KMS-11 (cell line): ENCODE data around the gene SCAI.
"Not testable (repeated sequence)": the region's sequence is repeated elsewhere in the genome, so short reads cannot be mapped to it uniquely, and the experiment has no call there.

Experiments
- H2AFZ ChIP-seq: fragments of 200-600 bp; sonication (generic); 2 replicates; pipeline ENCODE4 v1.6.1; 2016; ENCODE audit warnings: antibody characterized with exemption, mixed run types, low read depth
- H3K27ac ChIP-seq: fragments of 200-600 bp; sonication (generic); 2 replicates; pipeline ENCODE4 v1.6.1; 2016; ENCODE audit warnings: mild to moderate bottlenecking, mixed run types
- H3K27me3 ChIP-seq: fragments of 200-600 bp; sonication (generic); 2 replicates; pipeline ENCODE4 v1.6.1; 2017; ENCODE audit warnings: mild to moderate bottlenecking, low read depth, mixed run types, moderate library complexity; ENCODE audit not compliant: insufficient read depth
- H3K36me3 ChIP-seq: fragments of 200-600 bp; sonication (generic); 2 replicates; pipeline ENCODE4 v1.6.1; 2017; ENCODE audit warnings: mild to moderate bottlenecking, mixed run types; ENCODE audit not compliant: insufficient read depth
- H3K4me1 ChIP-seq: fragments of 200-600 bp; sonication (generic); 2 replicates; pipeline ENCODE4 v1.6.1; 2016; ENCODE audit warnings: mild to moderate bottlenecking, low read depth, mixed run types; ENCODE audit not compliant: poor library complexity, severe bottlenecking
- H3K4me2 ChIP-seq: fragments of 200-600 bp; sonication (generic); 2 replicates; pipeline ENCODE4 v1.7.0; 2016; ENCODE audit warnings: mild to moderate bottlenecking, mixed run types
- H3K4me3 ChIP-seq: fragments of 200-600 bp; sonication (generic); IDR thresholded peaks from 2 replicates; pipeline ENCODE4 v1.6.1; 2017; ENCODE audit warnings: low read depth, low read length, mixed read lengths; ENCODE audit not compliant: insufficient read depth
- H3K79me2 ChIP-seq: fragments of 200-600 bp; sonication (generic); 2 replicates; pipeline ENCODE4 v1.6.1; 2016; ENCODE audit warnings: low read depth, mixed run types; ENCODE audit not compliant: insufficient read depth
- H3K9ac ChIP-seq: fragments of 200-600 bp; sonication (generic); 2 replicates; pipeline ENCODE4 v1.6.1; 2016; ENCODE audit warnings: mild to moderate bottlenecking, mixed run types
- H4K20me1 ChIP-seq: fragments of 200-600 bp; sonication (generic); 2 replicates; pipeline ENCODE4 v1.6.1; 2016; ENCODE audit warnings: mild to moderate bottlenecking, mixed run types; ENCODE audit not compliant: insufficient read depth
- TF ChIP-seq, protein P1 (sequence below): fragments of 200-600 bp; sonication (generic); conservative IDR thresholded peaks from 2 replicates; pipeline ENCODE4 v1.6.1; 2017; ENCODE audit warnings: low read depth, mild to moderate bottlenecking, antibody characterized with exemption, low read length, moderate library complexity, mixed read lengths

Gene SCAI

DNA sequence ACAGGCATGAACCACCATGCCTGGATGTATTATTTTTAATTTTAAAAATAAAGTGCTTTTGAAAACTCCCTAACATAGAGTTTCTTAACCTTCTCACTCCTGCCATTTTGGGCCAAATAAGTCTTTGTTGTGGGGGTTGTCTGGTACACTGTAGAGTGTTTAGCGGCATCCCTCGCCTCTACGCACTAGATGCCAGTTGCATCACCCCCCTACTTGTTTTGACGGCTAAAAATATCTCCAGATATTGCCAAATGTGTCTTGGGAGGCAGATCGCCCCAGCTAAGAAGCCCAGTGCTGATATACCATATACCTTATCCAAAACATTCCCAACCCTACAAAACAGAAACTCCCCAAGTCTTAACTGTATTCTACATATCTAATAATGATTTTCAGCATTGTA is 54.6 kb downstream of the SCAI start:
- H3K4me1 ChIP-seq, result peaks cover 7% of the 10 kb centered on the region
- no peaks in the 10 kb centered on the region for H3K79me2 ChIP-seq
- no peak overlapping the region for H2AFZ ChIP-seq
- TF ChIP-seq, protein P1, sequence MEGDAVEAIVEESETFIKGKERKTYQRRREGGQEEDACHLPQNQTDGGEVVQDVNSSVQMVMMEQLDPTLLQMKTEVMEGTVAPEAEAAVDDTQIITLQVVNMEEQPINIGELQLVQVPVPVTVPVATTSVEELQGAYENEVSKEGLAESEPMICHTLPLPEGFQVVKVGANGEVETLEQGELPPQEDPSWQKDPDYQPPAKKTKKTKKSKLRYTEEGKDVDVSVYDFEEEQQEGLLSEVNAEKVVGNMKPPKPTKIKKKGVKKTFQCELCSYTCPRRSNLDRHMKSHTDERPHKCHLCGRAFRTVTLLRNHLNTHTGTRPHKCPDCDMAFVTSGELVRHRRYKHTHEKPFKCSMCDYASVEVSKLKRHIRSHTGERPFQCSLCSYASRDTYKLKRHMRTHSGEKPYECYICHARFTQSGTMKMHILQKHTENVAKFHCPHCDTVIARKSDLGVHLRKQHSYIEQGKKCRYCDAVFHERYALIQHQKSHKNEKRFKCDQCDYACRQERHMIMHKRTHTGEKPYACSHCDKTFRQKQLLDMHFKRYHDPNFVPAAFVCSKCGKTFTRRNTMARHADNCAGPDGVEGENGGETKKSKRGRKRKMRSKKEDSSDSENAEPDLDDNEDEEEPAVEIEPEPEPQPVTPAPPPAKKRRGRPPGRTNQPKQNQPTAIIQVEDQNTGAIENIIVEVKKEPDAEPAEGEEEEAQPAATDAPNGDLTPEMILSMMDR, result no peak
- no peak overlapping the region for H3K9ac ChIP-seq
- no peak overlapping the region for H3K4me3 ChIP-seq
- no peaks in the 10 kb centered on the region for H4K20me1 ChIP-seq
- no peak overlapping the region for H3K27ac ChIP-seq
- no peaks in the 10 kb centered on the region for H3K27me3 ChIP-seq
- H3K4me2 ChIP-seq, result no peak overlapping the region
- H3K36me3 ChIP-seq, result no peaks in the 10 kb centered on the region

- H3K27ac ChIP-seq, result no peak overlapping the region
- H3K4me3 ChIP-seq, result no peak overlapping the region
- H3K4me2 ChIP-seq, result no peak overlapping the region
- H2AFZ ChIP-seq, result no peak overlapping the region
- no peaks in the 10 kb centered on the region for H4K20me1 ChIP-seq
- TF ChIP-seq, protein P1, result no peak
- H3K4me1 ChIP-seq, result peaks cover 7% of the 10 kb centered on the region
- H3K27me3 ChIP-seq, result no peaks in the 10 kb centered on the region
- H3K79me2 ChIP-seq, result no peaks in the 10 kb centered on the region
- H3K9ac ChIP-seq, result no peak overlapping the region
- H3K36me3 ChIP-seq, result no peaks in the 10 kb centered on the region
These were observed 57.4 kb downstream of the SCAI start for GRCh38 chr9:125085703-125086477.

- H2AFZ ChIP-seq, H3K27ac ChIP-seq, H3K4me2 ChIP-seq, H3K36me3 ChIP-seq, H3K27me3 ChIP-seq, H3K9ac ChIP-seq, H3K79me2 ChIP-seq, H3K4me1 ChIP-seq, H3K4me3 ChIP-seq, H4K20me1 ChIP-seq: not testable (repeated sequence)
These were observed 61.1 kb downstream of the SCAI start for GRCh38 chr9:125082197-125082596.

- H3K27me3 ChIP-seq, H3K4me2 ChIP-seq, H3K4me1 ChIP-seq, H2AFZ ChIP-seq, H3K27ac ChIP-seq, H4K20me1 ChIP-seq, H3K4me3 ChIP-seq, H3K36me3 ChIP-seq, H3K79me2 ChIP-seq, H3K9ac ChIP-seq: not testable (repeated sequence)
These were observed 62.5 kb downstream of the SCAI start for GRCh38 chr9:125080797-125081196.

GRCh38 chr9:125079931-125080330 is 63.4 kb downstream of the SCAI start:
- Histone ChIP-seq H3K9ac (no peak overlapping the region), H3K4me1 (no peaks in the 10 kb centered on the region), H3K27me3 (no peaks in the 10 kb centered on the region), H3K36me3 (no peaks in the 10 kb centered on the region; the same call in 1 of the 2 replicates), H3K4me2 (no peak overlapping the region), H3K27ac (no peak overlapping the region), H3K4me3 (no peak overlapping the region), H3K79me2 (no peaks in the 10 kb centered on the region), H2AFZ (no peak overlapping the region), H4K20me1 (no peaks in the 10 kb centered on the region)
- TF ChIP-seq, protein P1, result no peak
